ENCODE measurements around the gene SMPX.

Gene SMPX

GRCh38 chrX:21744721-21745120 lies 13.2 kb downstream of the SMPX start:
- no peak overlapping the region for H3K4me3 ChIP-seq (ENCODE audit: low read depth, low read length)

- no peak overlapping the region for H3K4me3 ChIP-seq (ENCODE audit: low read depth, low read length)
These were observed 13.9 kb downstream of the SMPX start for GRCh38 chrX:21744060-21744459.

- no peak overlapping the region for H3K4me3 ChIP-seq (ENCODE audit: low read depth, low read length)
These were observed 15.8 kb downstream of the SMPX start for GRCh38 chrX:21741869-21742701.

- H3K4me3 ChIP-seq (ENCODE audit: low read depth, low read length): no peak overlapping the region
These were observed 16.6 kb downstream of the SMPX start for GRCh38 chrX:21741364-21741763.

- no peak overlapping the region for H3K4me3 ChIP-seq (ENCODE audit: low read depth, low read length)
These were observed 17.3 kb downstream of the SMPX start for GRCh38 chrX:21740329-21741274.

GRCh38 chrX:21738950-21739287 lies 19.0 kb downstream of the SMPX start:
- H3K4me3 ChIP-seq (ENCODE audit: low read depth, low read length): no peak overlapping the region

- H3K4me3 ChIP-seq (ENCODE audit: low read depth, low read length): no peak overlapping the region
These were observed 19.5 kb downstream of the SMPX start for GRCh38 chrX:21738210-21738949.

- no peak overlapping the region for H3K4me3 ChIP-seq (ENCODE audit: low read depth, low read length)
These were observed 22.2 kb downstream of the SMPX start for GRCh38 chrX:21735768-21736127.

GRCh38 chrX:21735038-21735767 lies 22.7 kb downstream of the SMPX start:
- no peak overlapping the region for H3K4me3 ChIP-seq (ENCODE audit: low read depth, low read length)

- no peak overlapping the region for H3K4me3 ChIP-seq (ENCODE audit: low read depth, low read length)
These were observed 23.7 kb downstream of the SMPX start for GRCh38 chrX:21734175-21734574.

GRCh38 chrX:21733705-21734104 lies 24.2 kb downstream of the SMPX start:
- H3K4me3 ChIP-seq (ENCODE audit: low read depth, low read length): no peak overlapping the region

- H3K4me3 ChIP-seq (ENCODE audit: low read depth, low read length): no peak overlapping the region
These were observed 27.9 kb downstream of the SMPX start for GRCh38 chrX:21730026-21730425.

GRCh38 chrX:21728276-21728968 lies 29.5 kb downstream of the SMPX start:
- H3K4me3 ChIP-seq (ENCODE audit: low read depth, low read length): no peak overlapping the region

- no peak overlapping the region for H3K4me3 ChIP-seq (ENCODE audit: low read depth, low read length)
These were observed 32.0 kb downstream of the SMPX start for GRCh38 chrX:21725916-21726315.

- no peak overlapping the region for H3K4me3 ChIP-seq (ENCODE audit: low read depth, low read length)
These were observed 32.4 kb downstream of the SMPX start for GRCh38 chrX:21725496-21725895.

GRCh38 chrX:21723814-21724213 lies 34.1 kb downstream of the SMPX start:
- no peak overlapping the region for H3K4me3 ChIP-seq (ENCODE audit: low read depth, low read length)

- no peak overlapping the region for H3K4me3 ChIP-seq (ENCODE audit: low read depth, low read length)
These were observed 34.8 kb downstream of the SMPX start for GRCh38 chrX:21723084-21723483.

GRCh38 chrX:21721195-21721594 lies 36.7 kb downstream of the SMPX start:
- no peak overlapping the region for H3K4me3 ChIP-seq (ENCODE audit: low read depth, low read length)

GRCh38 chrX:21718575-21718974 lies 39.3 kb downstream of the SMPX start:
- no peak overlapping the region for H3K4me3 ChIP-seq (ENCODE audit: low read depth, low read length)

- H3K4me3 ChIP-seq (ENCODE audit: low read depth, low read length): no peak overlapping the region
These were observed 40.1 kb downstream of the SMPX start for GRCh38 chrX:21717802-21718201.

All from iPS-11a (cell line).